ENCODE measurements around the gene PPP1R7. TPM values are rescaled to one million over a fixed set of nuclear protein-coding genes. Genes with fewer than 3 reads are reported as not detected.
A peak's percentile ranks its signal among the peaks of the same experiment; 100 is the strongest.

Gene PPP1R7
- total and polyA plus RNA-seq, 2 of the 4 experiments (the other 2 are of a cell fraction), result 60.8 to 70.0 TPM

DNA sequence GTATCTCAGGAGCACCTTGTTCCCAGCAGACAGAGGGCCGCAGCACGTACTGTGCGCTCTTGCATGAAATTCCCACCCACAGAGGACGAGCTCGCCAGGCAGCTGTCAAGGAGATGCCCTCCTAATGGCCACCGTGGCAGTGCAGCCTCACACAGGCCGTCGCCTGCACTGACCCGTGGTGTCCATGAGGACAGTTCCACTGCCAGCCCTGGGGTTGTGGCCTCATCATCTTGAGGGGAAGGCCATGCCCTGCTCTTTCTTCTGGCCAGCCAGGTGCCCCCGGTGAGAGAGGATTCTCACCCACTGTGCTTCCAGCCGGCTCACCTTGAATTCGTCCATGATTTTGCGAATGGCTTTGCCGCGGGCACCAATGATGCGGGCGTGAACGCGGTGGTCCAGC is 80.2 kb downstream of the PPP1R7 start:
- Histone ChIP-seq H4K20me1 (ENCODE audit: insufficient read depth, low read length) (peaks cover 92% of the 10 kb centered on the region), H3K18ac (ENCODE audit: low read depth, low read length) (no peak overlapping the region), H3K4ac (ENCODE audit: low read depth, low read length) (no peak overlapping the region), H3K4me1 (ENCODE audit: control insufficient read depth, insufficient read depth, low read length) (no peaks in the 10 kb centered on the region), H3K9me1 (ENCODE audit: insufficient read depth, low read length) (no peaks in the 10 kb centered on the region; the same call in 1 of the 2 replicates), H4K5ac (ENCODE audit: low read depth, low read length) (no peak overlapping the region), H3K36me3 (ENCODE audit: control insufficient read depth, insufficient read depth, low read length) (peaks cover 88% of the 10 kb centered on the region), H3K9ac (ENCODE audit: low read depth, low read length) (no peak overlapping the region), H3K27me3 (ENCODE audit: control insufficient read depth, insufficient read depth, low read length) (no peaks in the 10 kb centered on the region), H4K91ac (ENCODE audit: insufficient read depth, low read depth, low read length) (no peak overlapping the region), H3K27ac (ENCODE audit: insufficient read depth, low read length) (no peak overlapping the region), H2BK20ac (ENCODE audit: low read depth, low read length) (no peak overlapping the region), H2BK15ac (ENCODE audit: low read depth, low read length) (no peak overlapping the region), H3K79me1 (ENCODE audit: low read depth in 1 of 2, low read length in 2 of 2) (peaks cover 30 to 76% of the 10 kb centered on the region in 2 experiments), H2AFZ (replicated peaks; ENCODE audit: low read length, poor library complexity) (peak overlapping the region; percentile 45), H3K56ac (ENCODE audit: extremely low read depth, insufficient read depth, low read length) (no peak overlapping the region), H4K8ac (ENCODE audit: low read depth in 2 of 2, low read length in 2 of 2) (no peak overlapping the region), H3K14ac (replicated peaks; ENCODE audit: low read depth, low read length) (no peak overlapping the region), H2AK9ac (replicated peaks; ENCODE audit: low read depth, low read length, poor library complexity) (peak overlapping the region; percentile 15), H2BK120ac (ENCODE audit: low read depth, low read length) (no peak overlapping the region), H3K4me2 (ENCODE audit: low read depth, low read length) (no peak overlapping the region), H3K9me3 (ENCODE audit: control insufficient read depth, insufficient read depth, low read length) (no peaks in the 10 kb centered on the region), H3K4me3 (ENCODE audit: insufficient read depth, low read depth, low read length) (no peak overlapping the region), H2AK5ac (ENCODE audit: low read depth, low read length) (no peak overlapping the region), H3K23ac (ENCODE audit: low read depth, low read length) (no peak overlapping the region), H2BK5ac (ENCODE audit: low read depth, low read length, poor library complexity, severe bottlenecking) (no peak overlapping the region)
- no peak for DNase-seq
- ATAC-seq (ENCODE audit: low read depth), result no peak
- TF ChIP-seq, protein P1, sequence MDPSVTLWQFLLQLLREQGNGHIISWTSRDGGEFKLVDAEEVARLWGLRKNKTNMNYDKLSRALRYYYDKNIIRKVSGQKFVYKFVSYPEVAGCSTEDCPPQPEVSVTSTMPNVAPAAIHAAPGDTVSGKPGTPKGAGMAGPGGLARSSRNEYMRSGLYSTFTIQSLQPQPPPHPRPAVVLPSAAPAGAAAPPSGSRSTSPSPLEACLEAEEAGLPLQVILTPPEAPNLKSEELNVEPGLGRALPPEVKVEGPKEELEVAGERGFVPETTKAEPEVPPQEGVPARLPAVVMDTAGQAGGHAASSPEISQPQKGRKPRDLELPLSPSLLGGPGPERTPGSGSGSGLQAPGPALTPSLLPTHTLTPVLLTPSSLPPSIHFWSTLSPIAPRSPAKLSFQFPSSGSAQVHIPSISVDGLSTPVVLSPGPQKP (IDR thresholded peaks at IDR 0.05; ENCODE audit: borderline replicate concordance, low read depth, low read length), result no peak
- TF ChIP-seq BHLHE40 (IDR thresholded peaks at IDR 0.05; ENCODE audit: low read depth, low read length) (no peak), RFX5 (IDR thresholded peaks at IDR 0.05; ENCODE audit: low read depth, low read length) (no peak)
- BruUV-seq (replicated peaks), result no TSS peak
- dilution Hi-C loops (cut with HindIII; ENCODE audit: low sequenced_read_pairs, unreplicated experiment) (no loop called here), intact Hi-C loops (cut with micrococcal nuclease) (no loop called here), in situ Hi-C loops (cut with MboI; ENCODE audit: low sequenced_read_pairs) (no loop called here)
- 98% methylated on average over 7 of the region's 19 CpGs; no CpG with 5 or more reads in 1 of the 2 experiments for WGBS, 2 experiments (ENCODE audit: extremely low coverage in 2 of 2, insufficient read length in 1 of 2)
- ChIA-PET POLR2A (ENCODE audit: unreplicated experiment) (interaction anchor here (0.7 kb wide), 1 partner anchor 316 kb away, joined by 3 read pairs; no protein-coding TSS in a partner anchor), CTCF (no interaction called here)

All from IMR-90 (cell line).